Measurements from ENCODE around the gene RPA3.

Gene RPA3

GRCh38 chr7:7764520-7765396, 46.4 kb upstream of the RPA3 start:
- Histone ChIP-seq H3K27me3 (ENCODE audit: insufficient read depth, poor library complexity, severe bottlenecking) (no peaks in the 10 kb centered on the region), H3K4me3 (replicated peaks; ENCODE audit: insufficient read depth, low read length) (no peak overlapping the region), H3K27ac (replicated peaks) (no peak overlapping the region)
- DNase-seq (ENCODE audit: low read depth in 1 of 2, low spot score in 1 of 2): no peak
- no peak for TF ChIP-seq CTCF (IDR thresholded peaks at IDR 0.05; ENCODE audit: insufficient read depth, low read length)
- no peak for TF ChIP-seq GABPA (IDR thresholded peaks at IDR 0.05; ENCODE audit: low read depth)
- TF ChIP-seq REST (IDR thresholded peaks at IDR 0.05; ENCODE audit: insufficient replicate concordance, low read depth): no peak
- no peak for TF ChIP-seq POLR2AphosphoS5 (IDR thresholded peaks at IDR 0.05; ENCODE audit: low read depth)
- TF ChIP-seq SPI1 (IDR thresholded peaks at IDR 0.05; ENCODE audit: borderline replicate concordance, low read depth): no peak

DNA sequence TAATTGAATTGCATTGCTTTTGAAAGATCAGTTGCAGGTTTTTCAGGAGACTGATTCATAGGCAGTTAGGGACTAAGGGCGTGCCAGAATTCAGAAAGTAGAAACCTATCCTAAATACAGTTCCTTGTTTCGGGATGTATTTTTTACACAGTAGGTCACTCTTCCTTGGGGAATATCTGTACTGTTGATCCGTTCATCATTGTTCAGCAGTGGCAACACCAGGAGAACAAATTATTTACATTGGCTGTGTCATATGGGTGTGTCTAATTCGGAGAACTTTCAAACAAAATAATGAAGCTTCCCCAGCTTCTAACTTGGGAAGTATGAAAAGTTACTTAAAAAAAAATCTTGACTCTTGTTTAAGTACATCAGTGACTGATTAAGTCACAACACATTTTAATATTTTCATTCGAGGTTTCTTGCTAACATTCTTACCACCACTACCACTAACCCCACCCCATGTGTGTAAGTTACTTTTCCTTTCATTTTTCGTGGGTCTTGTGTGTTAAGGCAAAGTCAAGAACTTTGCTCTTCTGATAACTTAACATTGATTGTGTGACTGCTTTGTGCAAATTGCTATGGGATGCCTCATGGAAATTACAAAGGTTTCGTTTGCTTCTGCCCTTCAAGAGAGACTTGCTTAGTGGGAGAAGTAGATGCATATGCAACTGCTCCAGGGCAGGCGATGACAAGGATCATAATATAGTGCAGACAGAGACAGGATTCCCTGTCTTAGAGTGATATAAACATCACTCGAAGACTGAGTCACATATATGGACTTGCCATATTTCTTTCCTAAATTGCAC, 43.8 kb upstream of the RPA3 start:
- no peak overlapping the region for H3K4me3 ChIP-seq (replicated peaks; ENCODE audit: insufficient read depth, low read length)
- H3K27ac ChIP-seq (replicated peaks): no peak overlapping the region
- DNase-seq (ENCODE audit: low read depth in 1 of 2, low spot score in 1 of 2): no peak
- no peaks in the 10 kb centered on the region for H3K27me3 ChIP-seq (ENCODE audit: insufficient read depth, poor library complexity, severe bottlenecking)
- TF ChIP-seq SPI1 (IDR thresholded peaks at IDR 0.05; ENCODE audit: borderline replicate concordance, low read depth): no peak
- no peak for TF ChIP-seq CTCF (IDR thresholded peaks at IDR 0.05; ENCODE audit: insufficient read depth, low read length)
- TF ChIP-seq POLR2AphosphoS5 (IDR thresholded peaks at IDR 0.05; ENCODE audit: low read depth): no peak
- TF ChIP-seq GABPA (IDR thresholded peaks at IDR 0.05; ENCODE audit: low read depth): no peak
- no peak for TF ChIP-seq REST (IDR thresholded peaks at IDR 0.05; ENCODE audit: insufficient replicate concordance, low read depth)

DNA sequence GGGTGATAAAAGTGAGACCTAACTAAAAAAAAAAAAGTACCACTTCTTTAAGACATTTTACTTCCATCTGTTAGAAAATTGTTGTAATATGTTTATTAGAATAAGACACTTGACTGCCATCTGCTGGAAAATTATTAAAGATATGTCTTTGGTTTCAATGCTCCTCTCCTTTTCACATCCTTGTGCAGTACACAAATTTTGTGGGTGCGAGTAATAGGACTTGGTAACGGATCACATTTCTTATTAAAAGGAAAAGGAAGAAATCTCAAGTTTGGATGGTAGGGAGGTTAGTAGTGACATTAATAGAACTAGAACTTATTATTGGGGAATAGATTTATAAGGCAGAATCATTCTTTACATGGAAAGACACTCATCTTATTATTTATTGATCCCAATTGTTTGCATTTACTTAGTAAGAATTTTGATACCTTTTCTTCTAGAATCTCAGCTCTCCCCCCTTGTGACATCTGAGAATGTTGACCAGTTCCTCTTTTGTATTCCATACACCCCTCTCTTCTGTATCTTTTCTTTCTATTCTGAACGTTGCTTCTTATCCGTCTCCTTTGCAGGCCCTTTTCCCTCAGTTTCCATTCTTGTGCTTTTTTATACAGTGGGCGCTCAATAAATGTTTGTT, 43.0 kb upstream of the RPA3 start:
- Histone ChIP-seq H3K27me3 (ENCODE audit: insufficient read depth, poor library complexity, severe bottlenecking) (no peaks in the 10 kb centered on the region), H3K27ac (replicated peaks) (no peak overlapping the region), H3K4me3 (replicated peaks; ENCODE audit: insufficient read depth, low read length) (no peak overlapping the region)
- TF ChIP-seq REST (IDR thresholded peaks at IDR 0.05; ENCODE audit: insufficient replicate concordance, low read depth) (no peak), POLR2AphosphoS5 (IDR thresholded peaks at IDR 0.05; ENCODE audit: low read depth) (no peak), CTCF (IDR thresholded peaks at IDR 0.05; ENCODE audit: insufficient read depth, low read length) (no peak), SPI1 (IDR thresholded peaks at IDR 0.05; ENCODE audit: borderline replicate concordance, low read depth) (peak; percentile 76)
- peak in 1 of 2 experiments; percentile 5 for DNase-seq (ENCODE audit: low read depth in 1 of 2, low spot score in 1 of 2)

Measured in HL-60 (cell line).